Prostate gland (tissue), 2 donors: ENCODE results near the gene KXD1.

Source experiments
- POLR2A ChIP-seq: fragments of 450-650 bp; IDR thresholded peaks from one replicate; pipeline ENCODE4 v1.6.1; 2016; ENCODE audit warnings: antibody characterized with exemption, mild to moderate bottlenecking
- POLR2AphosphoS5 ChIP-seq: sonication (generic); formaldehyde crosslinking; IDR thresholded peaks from one replicate; pipeline ENCODE4 v1.6.1; 2017; ENCODE audit warnings: antibody characterized with exemption
- TF ChIP-seq, protein P1 (sequence below), 4 experiments: fragments of 200-600 bp in 2 of 4; fragments of 450-650 bp in 2 of 4; sonication (generic) in 2 of 4; IDR thresholded peaks; 1 replicate in 3 of 4; 2 replicates in 1 of 4; pipeline ENCODE4 v1.5.1; 2016 to 2019; ENCODE audit warnings: antibody characterized with exemption in 4 of 4, mild to moderate bottlenecking in 2 of 4, moderate library complexity in 2 of 4

DNA sequence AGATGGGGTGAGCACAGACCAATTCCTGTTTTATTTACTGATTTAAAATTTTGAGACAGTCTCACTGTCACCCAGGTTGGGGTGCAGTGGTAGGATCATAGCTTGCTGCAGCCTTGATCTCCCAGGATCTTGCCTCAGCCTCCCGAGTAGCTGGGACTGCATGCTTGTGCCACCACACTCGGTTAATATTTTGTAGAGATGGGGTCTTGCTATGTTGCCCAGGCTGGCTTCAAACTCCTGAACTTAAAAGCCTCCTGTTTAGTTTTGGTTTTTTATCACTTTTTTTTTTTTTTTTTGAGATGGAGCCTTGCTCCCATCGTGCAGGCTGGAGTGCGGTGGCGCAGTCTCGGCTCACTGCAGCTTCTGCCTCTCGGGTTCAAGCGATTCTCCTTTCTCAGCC, 18.7 kb downstream of the KXD1 start:
- no peak for TF ChIP-seq POLR2A
- TF ChIP-seq, protein P1, sequence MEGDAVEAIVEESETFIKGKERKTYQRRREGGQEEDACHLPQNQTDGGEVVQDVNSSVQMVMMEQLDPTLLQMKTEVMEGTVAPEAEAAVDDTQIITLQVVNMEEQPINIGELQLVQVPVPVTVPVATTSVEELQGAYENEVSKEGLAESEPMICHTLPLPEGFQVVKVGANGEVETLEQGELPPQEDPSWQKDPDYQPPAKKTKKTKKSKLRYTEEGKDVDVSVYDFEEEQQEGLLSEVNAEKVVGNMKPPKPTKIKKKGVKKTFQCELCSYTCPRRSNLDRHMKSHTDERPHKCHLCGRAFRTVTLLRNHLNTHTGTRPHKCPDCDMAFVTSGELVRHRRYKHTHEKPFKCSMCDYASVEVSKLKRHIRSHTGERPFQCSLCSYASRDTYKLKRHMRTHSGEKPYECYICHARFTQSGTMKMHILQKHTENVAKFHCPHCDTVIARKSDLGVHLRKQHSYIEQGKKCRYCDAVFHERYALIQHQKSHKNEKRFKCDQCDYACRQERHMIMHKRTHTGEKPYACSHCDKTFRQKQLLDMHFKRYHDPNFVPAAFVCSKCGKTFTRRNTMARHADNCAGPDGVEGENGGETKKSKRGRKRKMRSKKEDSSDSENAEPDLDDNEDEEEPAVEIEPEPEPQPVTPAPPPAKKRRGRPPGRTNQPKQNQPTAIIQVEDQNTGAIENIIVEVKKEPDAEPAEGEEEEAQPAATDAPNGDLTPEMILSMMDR (IDR thresholded peaks at IDR 0.05) = no peak
- TF ChIP-seq POLR2AphosphoS5 = no peak
